ENCODE measurements around the gene FNBP1.

DNA sequence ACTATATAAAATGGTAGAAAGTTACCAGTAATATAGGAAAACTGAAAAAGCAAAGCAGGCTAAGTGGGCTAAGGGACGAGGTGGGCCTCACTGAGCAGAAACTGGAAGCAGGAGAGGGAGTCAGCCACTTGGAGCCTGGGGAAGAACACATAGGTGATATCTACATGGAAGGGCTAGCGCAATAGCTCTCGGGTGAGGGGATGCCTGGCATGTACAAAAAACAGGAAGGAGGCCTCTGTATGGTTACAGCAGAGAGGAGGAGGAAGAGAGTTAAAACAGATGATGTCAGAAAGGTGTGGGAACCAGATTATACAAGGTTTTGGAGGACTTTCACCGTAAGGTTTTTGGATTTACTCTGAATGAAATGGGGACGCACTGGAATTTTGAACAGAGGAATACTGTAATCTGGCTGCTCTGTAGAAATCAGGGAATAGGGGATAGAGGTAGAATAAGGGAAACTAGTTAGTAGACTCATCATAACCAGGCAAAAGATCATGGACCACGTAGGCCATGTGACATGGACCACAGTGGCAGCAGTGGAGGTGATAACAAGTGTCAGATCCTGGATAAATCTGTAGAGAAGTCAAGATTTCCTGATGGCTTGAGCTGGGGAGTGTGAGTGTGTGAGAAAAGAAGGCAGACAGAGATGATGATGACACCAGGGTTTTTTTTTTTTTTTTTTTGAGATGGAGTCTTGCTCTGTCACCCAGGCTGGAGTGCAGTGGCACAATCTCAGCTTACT, 52.5 kb downstream of the FNBP1 start:
- no peak for TF ChIP-seq EZH2phosphoT487 (IDR thresholded peaks at IDR 0.05; ENCODE audit: borderline replicate concordance, low read length)
- TF ChIP-seq, protein P1, sequence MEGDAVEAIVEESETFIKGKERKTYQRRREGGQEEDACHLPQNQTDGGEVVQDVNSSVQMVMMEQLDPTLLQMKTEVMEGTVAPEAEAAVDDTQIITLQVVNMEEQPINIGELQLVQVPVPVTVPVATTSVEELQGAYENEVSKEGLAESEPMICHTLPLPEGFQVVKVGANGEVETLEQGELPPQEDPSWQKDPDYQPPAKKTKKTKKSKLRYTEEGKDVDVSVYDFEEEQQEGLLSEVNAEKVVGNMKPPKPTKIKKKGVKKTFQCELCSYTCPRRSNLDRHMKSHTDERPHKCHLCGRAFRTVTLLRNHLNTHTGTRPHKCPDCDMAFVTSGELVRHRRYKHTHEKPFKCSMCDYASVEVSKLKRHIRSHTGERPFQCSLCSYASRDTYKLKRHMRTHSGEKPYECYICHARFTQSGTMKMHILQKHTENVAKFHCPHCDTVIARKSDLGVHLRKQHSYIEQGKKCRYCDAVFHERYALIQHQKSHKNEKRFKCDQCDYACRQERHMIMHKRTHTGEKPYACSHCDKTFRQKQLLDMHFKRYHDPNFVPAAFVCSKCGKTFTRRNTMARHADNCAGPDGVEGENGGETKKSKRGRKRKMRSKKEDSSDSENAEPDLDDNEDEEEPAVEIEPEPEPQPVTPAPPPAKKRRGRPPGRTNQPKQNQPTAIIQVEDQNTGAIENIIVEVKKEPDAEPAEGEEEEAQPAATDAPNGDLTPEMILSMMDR (IDR thresholded peaks at IDR 0.05; ENCODE audit: low read depth, low read length, poor library complexity, severe bottlenecking), result no peak

Measured in DOHH2 (cell line).